ENCODE results near the gene RMDN3. TPM values are rescaled to one million over a fixed set of nuclear protein-coding genes. Genes with fewer than 3 reads are reported as not detected.

The RMDN3 gene
- total and polyA plus RNA-seq, 4 donors, result 18.1 to 53.1 (median 40.3) TPM

GRCh38 chr15:40739854-40740253 lies 15.2 kb downstream of the RMDN3 start:
- no CpG with 5 or more reads among the region's 2 CpGs for WGBS (ENCODE audit: insufficient coverage)
- Histone ChIP-seq H3K9me3 (ENCODE audit: control insufficient read depth, insufficient read depth, low read length) (no peaks in the 10 kb centered on the region), H3K4me1 (ENCODE audit: control insufficient read depth, insufficient read depth, low read length) (no peaks in the 10 kb centered on the region), H3K4me3 (ENCODE audit: low read depth, low read length) (no peak overlapping the region), H3K36me3 (ENCODE audit: control insufficient read depth, insufficient read depth, low read length) (peaks cover 68% of the 10 kb centered on the region), H3K27ac (ENCODE audit: low read depth, low read length) (no peak overlapping the region), H3K27me3 (ENCODE audit: control insufficient read depth, insufficient read depth, low read length) (no peaks in the 10 kb centered on the region)
- DNase-seq (ENCODE audit: low read depth in 4 of 6, low spot score in 6 of 6), result no peak

GRCh38 chr15:40739047-40739446 lies 16.0 kb downstream of the RMDN3 start:
- WGBS (ENCODE audit: insufficient coverage), result no CpG with 5 or more reads among the region's 2 CpGs
- Histone ChIP-seq H3K36me3 (ENCODE audit: control insufficient read depth, insufficient read depth, low read length) (peaks cover 69% of the 10 kb centered on the region), H3K4me3 (ENCODE audit: low read depth, low read length) (no peak overlapping the region)

GRCh38 chr15:40737048-40737447 lies 18.0 kb downstream of the RMDN3 start:
- Histone ChIP-seq H3K4me1 (ENCODE audit: control insufficient read depth, insufficient read depth, low read length) (no peaks in the 10 kb centered on the region), H3K36me3 (ENCODE audit: control insufficient read depth, insufficient read depth, low read length) (peaks cover 68% of the 10 kb centered on the region), H3K27me3 (ENCODE audit: control insufficient read depth, insufficient read depth, low read length) (no peaks in the 10 kb centered on the region), H3K4me3 (ENCODE audit: low read depth, low read length) (no peak overlapping the region), H3K9me3 (ENCODE audit: control insufficient read depth, insufficient read depth, low read length) (no peaks in the 10 kb centered on the region), H3K27ac (ENCODE audit: low read depth, low read length) (no peak overlapping the region)
- DNase-seq (ENCODE audit: low read depth in 4 of 6, low spot score in 6 of 6), result no peak
- no CpG with 5 or more reads among the region's 3 CpGs for WGBS (ENCODE audit: insufficient coverage)

More at GRCh38 chr15:40739047-40739446, 16.0 kb downstream of the RMDN3 start:
- Histone ChIP-seq H3K27me3 (ENCODE audit: control insufficient read depth, insufficient read depth, low read length) (no peaks in the 10 kb centered on the region), H3K4me1 (ENCODE audit: control insufficient read depth, insufficient read depth, low read length) (no peaks in the 10 kb centered on the region), H3K27ac (ENCODE audit: low read depth, low read length) (no peak overlapping the region), H3K9me3 (ENCODE audit: control insufficient read depth, insufficient read depth, low read length) (no peaks in the 10 kb centered on the region)
- no peak for DNase-seq (ENCODE audit: low read depth in 4 of 6, low spot score in 6 of 6)

- no peak for DNase-seq (ENCODE audit: low read depth in 4 of 6, low spot score in 6 of 6)
- Histone ChIP-seq H3K4me1 (ENCODE audit: control insufficient read depth, insufficient read depth, low read length) (no peaks in the 10 kb centered on the region), H3K4me3 (ENCODE audit: low read depth, low read length) (no peak overlapping the region), H3K9me3 (ENCODE audit: control insufficient read depth, insufficient read depth, low read length) (no peaks in the 10 kb centered on the region), H3K27ac (ENCODE audit: low read depth, low read length) (no peak overlapping the region), H3K27me3 (ENCODE audit: control insufficient read depth, insufficient read depth, low read length) (no peaks in the 10 kb centered on the region), H3K36me3 (ENCODE audit: control insufficient read depth, insufficient read depth, low read length) (peaks cover 66% of the 10 kb centered on the region)
- whole genome bisulfite sequencing (ENCODE audit: insufficient coverage), result no CpG with 5 or more reads among the region's 4 CpGs
Measured at GRCh38 chr15:40736575-40736974, 18.5 kb downstream of the RMDN3 start.

- DNase-seq (ENCODE audit: low read depth in 4 of 6, low spot score in 6 of 6), result peak in 1 of 6 donors; percentile 8
Measured at GRCh38 chr15:40731034-40731433, 24.0 kb downstream of the RMDN3 start.

GRCh38 chr15:40723919-40724318 lies 31.1 kb downstream of the RMDN3 start:
- no peak for DNase-seq (ENCODE audit: low read depth in 4 of 6, low spot score in 6 of 6)
- Histone ChIP-seq H3K27me3 (ENCODE audit: control insufficient read depth, insufficient read depth, low read length) (no peaks in the 10 kb centered on the region), H3K4me3 (ENCODE audit: low read depth, low read length) (no peak overlapping the region), H3K4me1 (ENCODE audit: control insufficient read depth, insufficient read depth, low read length) (no peaks in the 10 kb centered on the region), H3K9me3 (ENCODE audit: control insufficient read depth, insufficient read depth, low read length) (no peaks in the 10 kb centered on the region), H3K36me3 (ENCODE audit: control insufficient read depth, insufficient read depth, low read length) (no peaks in the 10 kb centered on the region), H3K27ac (ENCODE audit: low read depth, low read length) (no peak overlapping the region)
- no CpG with 5 or more reads among the region's 2 CpGs for WGBS (ENCODE audit: insufficient coverage)

More at GRCh38 chr15:40731034-40731433, 24.0 kb downstream of the RMDN3 start:
- H3K27me3 ChIP-seq (ENCODE audit: control insufficient read depth, insufficient read depth, low read length), result no peaks in the 10 kb centered on the region
- H3K36me3 ChIP-seq (ENCODE audit: control insufficient read depth, insufficient read depth, low read length), result peaks cover 34% of the 10 kb centered on the region
- no peak overlapping the region for H3K27ac ChIP-seq (ENCODE audit: low read depth, low read length)
- no peaks in the 10 kb centered on the region for H3K4me1 ChIP-seq (ENCODE audit: control insufficient read depth, insufficient read depth, low read length)
- H3K4me3 ChIP-seq (ENCODE audit: low read depth, low read length), result no peak overlapping the region
- no peaks in the 10 kb centered on the region for H3K9me3 ChIP-seq (ENCODE audit: control insufficient read depth, insufficient read depth, low read length)
- 77% methylated on average over 3 of the region's 3 CpGs for WGBS (ENCODE audit: insufficient coverage)

GRCh38 chr15:40722934-40723333 lies 32.1 kb downstream of the RMDN3 start:
- Histone ChIP-seq H3K4me3 (ENCODE audit: low read depth, low read length) (no peak overlapping the region), H3K27ac (ENCODE audit: low read depth, low read length) (no peak overlapping the region), H3K27me3 (ENCODE audit: control insufficient read depth, insufficient read depth, low read length) (no peaks in the 10 kb centered on the region), H3K9me3 (ENCODE audit: control insufficient read depth, insufficient read depth, low read length) (no peaks in the 10 kb centered on the region), H3K4me1 (ENCODE audit: control insufficient read depth, insufficient read depth, low read length) (no peaks in the 10 kb centered on the region), H3K36me3 (ENCODE audit: control insufficient read depth, insufficient read depth, low read length) (no peaks in the 10 kb centered on the region)
- no CpG with 5 or more reads among the region's 2 CpGs for WGBS (ENCODE audit: insufficient coverage)
- DNase-seq (ENCODE audit: low read depth in 4 of 6, low spot score in 6 of 6), result no peak

GRCh38 chr15:40722354-40722753 lies 32.7 kb downstream of the RMDN3 start:
- H3K4me1 ChIP-seq (ENCODE audit: control insufficient read depth, insufficient read depth, low read length), result no peaks in the 10 kb centered on the region
- no peak overlapping the region for H3K27ac ChIP-seq (ENCODE audit: low read depth, low read length)
- no peak for DNase-seq (ENCODE audit: low read depth in 4 of 6, low spot score in 6 of 6)
- no peaks in the 10 kb centered on the region for H3K27me3 ChIP-seq (ENCODE audit: control insufficient read depth, insufficient read depth, low read length)
- WGBS (ENCODE audit: insufficient coverage), result 100% methylated on average over 1 of the region's 4 CpGs
- H3K9me3 ChIP-seq (ENCODE audit: control insufficient read depth, insufficient read depth, low read length), result no peaks in the 10 kb centered on the region
- no peak overlapping the region for H3K4me3 ChIP-seq (ENCODE audit: low read depth, low read length)
- no peaks in the 10 kb centered on the region for H3K36me3 ChIP-seq (ENCODE audit: control insufficient read depth, insufficient read depth, low read length)

GRCh38 chr15:40721701-40722100 lies 33.4 kb downstream of the RMDN3 start:
- Histone ChIP-seq H3K4me3 (ENCODE audit: low read depth, low read length) (no peak overlapping the region), H3K4me1 (ENCODE audit: control insufficient read depth, insufficient read depth, low read length) (no peaks in the 10 kb centered on the region), H3K9me3 (ENCODE audit: control insufficient read depth, insufficient read depth, low read length) (no peaks in the 10 kb centered on the region), H3K36me3 (ENCODE audit: control insufficient read depth, insufficient read depth, low read length) (no peaks in the 10 kb centered on the region), H3K27ac (ENCODE audit: low read depth, low read length) (no peak overlapping the region), H3K27me3 (ENCODE audit: control insufficient read depth, insufficient read depth, low read length) (no peaks in the 10 kb centered on the region)
- DNase-seq (ENCODE audit: low read depth in 4 of 6, low spot score in 6 of 6), result no peak
- WGBS (ENCODE audit: insufficient coverage), result no CpG with 5 or more reads among the region's 1 CpG

GRCh38 chr15:40716165-40716564 lies 38.9 kb downstream of the RMDN3 start:
- Histone ChIP-seq H3K27ac (ENCODE audit: low read depth, low read length) (no peak overlapping the region), H3K4me3 (ENCODE audit: low read depth, low read length) (no peak overlapping the region), H3K4me1 (ENCODE audit: control insufficient read depth, insufficient read depth, low read length) (no peaks in the 10 kb centered on the region), H3K36me3 (ENCODE audit: control insufficient read depth, insufficient read depth, low read length) (no peaks in the 10 kb centered on the region), H3K27me3 (ENCODE audit: control insufficient read depth, insufficient read depth, low read length) (no peaks in the 10 kb centered on the region), H3K9me3 (ENCODE audit: control insufficient read depth, insufficient read depth, low read length) (no peaks in the 10 kb centered on the region)
- WGBS (ENCODE audit: insufficient coverage), result 97% methylated on average over 5 of the region's 6 CpGs
- no peak for DNase-seq (ENCODE audit: low read depth in 4 of 6, low spot score in 6 of 6)
